Keratinocyte (primary cell): ENCODE results near the gene SLC12A9. TPM values are rescaled to one million over a fixed set of nuclear protein-coding genes. Genes with fewer than 3 reads are reported as not detected.

Experiments
- DNase-seq: peaks from one replicate; pipeline ENCODE4 v3.0.0-alpha.2; 2011; ENCODE audit warnings: low read depth, missing footprints, low spot score
- FAIRE-seq: peaks from 2 replicates; lab custom pipeline; 2011; peaks lifted over from hg19 to GRCh38; lab: Jason Lieb, UNC
- H2AFZ ChIP-seq: 2 replicates; pipeline ENCODE4 v1.6.0; 2012; ENCODE audit warnings: low read length, control low read depth, inconsistent platforms; ENCODE audit not compliant: control insufficient read depth
- H3K27ac ChIP-seq: 2 replicates; pipeline ENCODE4 v1.5.1; 2011; ENCODE audit warnings: low read length; ENCODE audit not compliant: control insufficient read depth, insufficient read depth
- H3K27me3 ChIP-seq: 3 replicates; pipeline ENCODE4 v1.6.0; 2011; ENCODE audit warnings: low read length; ENCODE audit not compliant: control insufficient read depth, insufficient read depth; ENCODE audit errors: extremely low read depth
- H3K36me3 ChIP-seq, 2 experiments: 2 replicates in 1 of 2; 3 replicates in 1 of 2; pipeline ENCODE4 v1.5.1; 2011; ENCODE audit warnings: low read length in 2 of 2, mild to moderate bottlenecking in 1 of 2; ENCODE audit not compliant: control insufficient read depth in 2 of 2, insufficient read depth in 2 of 2; ENCODE audit errors: extremely low read depth in 1 of 2
- H3K4me1 ChIP-seq: 3 replicates; pipeline ENCODE4 v1.5.1; 2011; ENCODE audit warnings: low read length; ENCODE audit not compliant: control insufficient read depth, insufficient read depth; ENCODE audit errors: extremely low read depth
- H3K4me2 ChIP-seq: 3 replicates; pipeline ENCODE4 v1.6.0; 2011; ENCODE audit warnings: low read depth, low read length; ENCODE audit not compliant: control insufficient read depth, insufficient read depth; ENCODE audit errors: extremely low read depth
- H3K4me3 ChIP-seq, 3 experiments: fragments of 200-600 bp in 1 of 3; sonication (generic) in 1 of 3; 2 replicates in 2 of 3; 3 replicates in 1 of 3; pipeline ENCODE4 v1.5.1; 2011 to 2016; ENCODE audit warnings: low read length in 3 of 3, mild to moderate bottlenecking in 3 of 3, control low read depth in 2 of 3, inconsistent platforms in 1 of 3, low read depth in 1 of 3, mixed read lengths in 1 of 3, mixed run types in 1 of 3, moderate library complexity in 1 of 3; ENCODE audit not compliant: control insufficient read depth in 2 of 3, insufficient read depth in 2 of 3; ENCODE audit errors: extremely low read depth in 1 of 3
- H3K79me2 ChIP-seq: 2 replicates; pipeline ENCODE4 v1.6.0; 2012; ENCODE audit warnings: low read length; ENCODE audit not compliant: control insufficient read depth, insufficient read depth
- H3K9ac ChIP-seq: 3 replicates; pipeline ENCODE4 v1.6.0; 2011; ENCODE audit warnings: low read length; ENCODE audit not compliant: control insufficient read depth, insufficient read depth; ENCODE audit errors: extremely low read depth
- H3K9me1 ChIP-seq: 3 replicates; pipeline ENCODE4 v1.6.0; 2011; ENCODE audit warnings: low read length; ENCODE audit not compliant: control insufficient read depth, insufficient read depth; ENCODE audit errors: extremely low read depth
- H3K9me3 ChIP-seq: 2 replicates; pipeline ENCODE4 v1.5.1; 2012; ENCODE audit warnings: low read depth, low read length; ENCODE audit not compliant: control insufficient read depth
- H4K20me1 ChIP-seq: 3 replicates; pipeline ENCODE4 v1.6.0; 2011; ENCODE audit warnings: low read length; ENCODE audit not compliant: control insufficient read depth, insufficient read depth; ENCODE audit errors: extremely low read depth
- CTCF ChIP-seq, 3 experiments: IDR thresholded peaks in 1 of 3; conservative IDR thresholded peaks in 1 of 3; optimal IDR thresholded peaks in 1 of 3; 2 replicates in 2 of 3; 3 replicates in 1 of 3; pipeline versions ENCODE3 to v1.5.1; 2011; ENCODE audit warnings: low read length in 3 of 3, mild to moderate bottlenecking in 3 of 3, moderate library complexity in 2 of 3, control low read depth in 1 of 3, inconsistent platforms in 1 of 3; ENCODE audit not compliant: insufficient read depth in 2 of 3; ENCODE audit errors: extremely low read depth in 1 of 3
- EZH2 ChIP-seq: IDR thresholded peaks from one replicate; pipeline ENCODE4 v1.6.1; 2012; ENCODE audit warnings: inconsistent platforms, mild to moderate bottlenecking, low read length, moderate library complexity
- dilution Hi-C: fragments of 300-500 bp; cut with MboI; formaldehyde crosslinking; loops from one replicate; pipeline ENCODE4 v1.7.0; 2020; ENCODE audit warnings: low sequenced_read_pairs; ENCODE audit not compliant: extremely low pct_ligation_motif_present
- polyA plus RNA-seq, 5 experiments: library from polyadenylated mRNA; depleted of rRNA in 3 of 5; stranded (reverse) in 3 of 5; stranded (forward) in 1 of 5; unstranded in 1 of 5; fragments of >200 nt; gene quantifications; 1 replicate in 1 of 5; 2 replicates in 3 of 5; 3 replicates in 1 of 5; pipeline versions ENCODE4 v1.2.1 to v1.2.3, GENCODE V29; 2011 to 2012; ENCODE audit warnings: missing spikeins in 2 of 5, low read depth in 1 of 5, low replicate concordance in 1 of 5

SLC12A9 gene
- polyA plus RNA-seq, 1 donor (not counting 4 experiments of a cell fraction or from before 2014, with no cell fraction given), result 19.8 TPM

DNA sequence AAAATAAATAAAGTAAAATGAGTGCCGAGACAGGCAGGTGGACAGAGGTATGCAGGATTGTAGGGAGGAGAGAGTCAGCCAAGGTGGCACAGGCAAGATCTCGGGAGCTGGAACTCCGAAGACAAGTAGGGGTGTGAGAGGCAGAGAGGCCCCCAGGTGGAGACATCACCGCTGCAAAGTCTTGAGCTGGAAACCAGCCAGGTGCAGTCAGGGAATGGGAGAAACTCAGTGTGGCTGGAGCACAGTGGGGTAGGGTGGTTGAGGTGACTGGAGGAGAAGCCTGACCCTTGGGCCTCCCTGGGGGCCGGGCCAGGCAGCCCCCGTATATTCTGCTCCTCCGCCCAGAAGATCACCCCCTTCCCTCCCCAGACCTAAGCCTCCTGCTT lies 29.4 kb upstream of the SLC12A9 start:
- Histone ChIP-seq H3K4me2 (no peak overlapping the region), H3K27me3 (no peaks in the 10 kb centered on the region), H3K9ac (no peak overlapping the region), H4K20me1 (peaks cover 4% of the 10 kb centered on the region), H2AFZ (no peak overlapping the region), H3K4me1 (peaks cover 6% of the 10 kb centered on the region), H3K4me3 (no peak overlapping the region), H3K79me2 (peaks cover 58% of the 10 kb centered on the region), H3K27ac (no peak overlapping the region), H3K36me3 (peaks cover 30 to 44% of the 10 kb centered on the region in 2 experiments), H3K9me3 (no peaks in the 10 kb centered on the region), H3K9me1 (no peaks in the 10 kb centered on the region)
- DNase-seq, result no peak
- dilution Hi-C loops, result no loop called here
- no peak for FAIRE-seq
- TF ChIP-seq EZH2, result no peak
- TF ChIP-seq CTCF (optimal IDR thresholded peaks at IDR 0.05 in 1 of 3, IDR thresholded peaks at IDR 0.05 in 1 of 3, conservative IDR thresholded peaks at IDR 0.05 in 1 of 3; ENCODE audit: extremely low read depth in 1 of 3, insufficient read depth in 2 of 3, low read length in 3 of 3), result no peak

- Histone ChIP-seq H3K9me3 (no peaks in the 10 kb centered on the region), H3K4me3 (no peak overlapping the region), H3K4me2 (no peak overlapping the region), H3K9me1 (no peaks in the 10 kb centered on the region), H3K79me2 (peaks cover 58% of the 10 kb centered on the region), H3K36me3 (peaks cover 26 to 43% of the 10 kb centered on the region in 2 experiments), H3K27ac (no peak overlapping the region), H4K20me1 (peaks cover 4% of the 10 kb centered on the region), H3K27me3 (no peaks in the 10 kb centered on the region), H3K9ac (no peak overlapping the region), H2AFZ (no peak overlapping the region), H3K4me1 (peaks cover 6% of the 10 kb centered on the region)
- TF ChIP-seq CTCF (optimal IDR thresholded peaks at IDR 0.05 in 1 of 3, IDR thresholded peaks at IDR 0.05 in 1 of 3, conservative IDR thresholded peaks at IDR 0.05 in 1 of 3; ENCODE audit: extremely low read depth in 1 of 3, insufficient read depth in 2 of 3, low read length in 3 of 3) (no peak), EZH2 (no peak)
- FAIRE-seq (no peak), DNase-seq (no peak)
- dilution Hi-C loops, result no loop called here
These were observed 29.0 kb upstream of the SLC12A9 start for GRCh38 chr7:100823534-100823933.
